ENCODE data around the gene UNC119.

GRCh38 chr17:28530250-28530649, 22.2 kb downstream of the UNC119 start:
- TF ChIP-seq EP300 (IDR thresholded peaks at IDR 0.05) = no peak
- TF ChIP-seq, protein P1, sequence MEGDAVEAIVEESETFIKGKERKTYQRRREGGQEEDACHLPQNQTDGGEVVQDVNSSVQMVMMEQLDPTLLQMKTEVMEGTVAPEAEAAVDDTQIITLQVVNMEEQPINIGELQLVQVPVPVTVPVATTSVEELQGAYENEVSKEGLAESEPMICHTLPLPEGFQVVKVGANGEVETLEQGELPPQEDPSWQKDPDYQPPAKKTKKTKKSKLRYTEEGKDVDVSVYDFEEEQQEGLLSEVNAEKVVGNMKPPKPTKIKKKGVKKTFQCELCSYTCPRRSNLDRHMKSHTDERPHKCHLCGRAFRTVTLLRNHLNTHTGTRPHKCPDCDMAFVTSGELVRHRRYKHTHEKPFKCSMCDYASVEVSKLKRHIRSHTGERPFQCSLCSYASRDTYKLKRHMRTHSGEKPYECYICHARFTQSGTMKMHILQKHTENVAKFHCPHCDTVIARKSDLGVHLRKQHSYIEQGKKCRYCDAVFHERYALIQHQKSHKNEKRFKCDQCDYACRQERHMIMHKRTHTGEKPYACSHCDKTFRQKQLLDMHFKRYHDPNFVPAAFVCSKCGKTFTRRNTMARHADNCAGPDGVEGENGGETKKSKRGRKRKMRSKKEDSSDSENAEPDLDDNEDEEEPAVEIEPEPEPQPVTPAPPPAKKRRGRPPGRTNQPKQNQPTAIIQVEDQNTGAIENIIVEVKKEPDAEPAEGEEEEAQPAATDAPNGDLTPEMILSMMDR (IDR thresholded peaks at IDR 0.05) = no peak
- TF ChIP-seq POLR2A (IDR thresholded peaks at IDR 0.05) = no peak
- TF ChIP-seq POLR2AphosphoS5 (IDR thresholded peaks at IDR 0.05) = no peak
